Bronchial epithelial cell (primary cell): Measurements from ENCODE around the gene ELAC1. TPM values are rescaled to one million over a fixed set of nuclear protein-coding genes. Genes with fewer than 3 reads are reported as not detected.
"Not testable (repeated sequence)": the region's sequence is repeated elsewhere in the genome, so short reads cannot be mapped to it uniquely, and the experiment has no call there.

ENCODE experiments used
- DNase-seq: peaks from one replicate; pipeline ENCODE4 v3.0.0-alpha.2; 2010; ENCODE audit warnings: low read depth
- FAIRE-seq: peaks from 2 replicates; lab custom pipeline; 2011; peaks lifted over from hg19 to GRCh38; lab: Jason Lieb, UNC
- H3K27me3 ChIP-seq: 2 replicates; pipeline ENCODE4 v1.5.1; 2011; ENCODE audit warnings: low read length; ENCODE audit not compliant: control insufficient read depth, insufficient read depth
- H3K36me3 ChIP-seq: 2 replicates; pipeline ENCODE4 v1.5.1; 2011; ENCODE audit warnings: low read length; ENCODE audit not compliant: control insufficient read depth, insufficient read depth
- H3K4me3 ChIP-seq: 2 replicates; pipeline ENCODE4 v1.5.1; 2011; ENCODE audit warnings: mild to moderate bottlenecking, low read depth, low read length, control low read depth
- CTCF ChIP-seq: IDR thresholded peaks from 2 replicates; pipeline ENCODE4 v1.5.1; 2011; ENCODE audit warnings: mild to moderate bottlenecking, moderate library complexity, low read length, control low read depth, inconsistent platforms; ENCODE audit not compliant: insufficient read depth, severe bottlenecking
- total RNA-seq: library from RNA; depleted of rRNA; stranded (reverse); fragments of >200 nt; gene quantifications from 2 replicates; pipeline ENCODE4 v1.2.1, GENCODE V29; 2014

Gene ELAC1
- total RNA-seq, 1 donor from 2014 or later = 2.6 TPM

DNA sequence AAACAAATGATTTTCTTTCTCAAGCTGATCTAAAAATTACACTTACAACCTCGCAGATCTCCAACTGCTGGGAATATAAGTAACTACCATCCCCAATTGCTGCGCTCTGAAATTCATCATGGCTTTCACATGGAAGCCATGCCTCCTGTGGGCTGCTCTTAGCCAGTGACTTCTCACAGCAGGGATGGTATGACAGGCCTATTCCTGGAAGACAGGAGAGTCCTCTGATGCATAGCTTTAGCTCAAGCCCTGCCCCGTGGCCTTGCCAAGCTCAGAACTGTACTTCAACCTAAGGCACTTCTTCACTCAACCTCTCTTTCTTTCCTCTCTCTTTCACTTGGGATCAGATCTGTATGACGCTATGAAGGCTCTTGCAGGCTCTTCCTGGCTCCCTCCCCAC is 12.6 kb upstream of the ELAC1 start:
- H3K4me3 ChIP-seq = no peak overlapping the region
- no peaks in the 10 kb centered on the region for H3K27me3 ChIP-seq
- no peak for DNase-seq
- FAIRE-seq = no peak
- no peak for TF ChIP-seq CTCF
- H3K36me3 ChIP-seq = no peaks in the 10 kb centered on the region

DNA sequence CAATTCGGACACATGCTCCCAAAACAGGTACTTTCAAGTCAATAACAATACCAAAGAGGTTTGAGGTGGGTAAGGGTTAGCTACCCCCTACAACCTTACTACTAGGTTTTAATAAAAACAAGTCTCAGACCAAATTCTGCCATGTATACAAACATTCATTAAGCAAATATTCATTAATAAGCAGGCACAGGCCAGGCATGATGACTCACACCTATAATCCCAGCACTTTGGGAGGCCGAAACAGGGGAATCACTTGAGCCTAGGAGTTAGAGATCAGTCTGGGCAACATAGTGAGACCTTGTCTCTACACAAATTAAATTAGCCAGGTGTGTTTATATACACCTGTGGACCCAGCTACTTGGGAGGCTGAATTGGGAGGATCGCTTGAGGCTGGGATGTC is 11.7 kb upstream of the ELAC1 start:
- no peaks in the 10 kb centered on the region for H3K27me3 ChIP-seq
- no peaks in the 10 kb centered on the region for H3K36me3 ChIP-seq
- FAIRE-seq = no peak
- peak; percentile 56 for DNase-seq
- no peak overlapping the region for H3K4me3 ChIP-seq
- no peak for TF ChIP-seq CTCF

- DNase-seq = no peak
These were observed 5.9 kb upstream of the ELAC1 start for GRCh38 chr18:50961974-50962373.

GRCh38 chr18:50969448-50969847 is 1.6 kb downstream of the ELAC1 start:
- Histone ChIP-seq H3K27me3 (no peaks in the 10 kb centered on the region), H3K4me3 (no peak overlapping the region), H3K36me3 (no peaks in the 10 kb centered on the region)
- FAIRE-seq (no peak), DNase-seq (no peak)
- TF ChIP-seq CTCF = no peak

More at GRCh38 chr18:50961974-50962373, 5.9 kb upstream of the ELAC1 start:
- H3K4me3 ChIP-seq = no peak overlapping the region
- no peaks in the 10 kb centered on the region for H3K36me3 ChIP-seq
- no peak for FAIRE-seq
- no peaks in the 10 kb centered on the region for H3K27me3 ChIP-seq
- no peak for TF ChIP-seq CTCF

GRCh38 chr18:50970006-50970405 is 2.2 kb downstream of the ELAC1 start:
- Histone ChIP-seq H3K36me3 (peaks cover 2% of the 10 kb centered on the region), H3K4me3 (no peak overlapping the region), H3K27me3 (no peaks in the 10 kb centered on the region)
- FAIRE-seq = no peak
- no peak for TF ChIP-seq CTCF
- DNase-seq = peak; percentile 43

GRCh38 chr18:50972404-50972803 is 4.6 kb downstream of the ELAC1 start:
- H3K27me3 ChIP-seq, H3K36me3 ChIP-seq, FAIRE-seq, H3K4me3 ChIP-seq: not testable (repeated sequence)
- DNase-seq = peak; percentile 45
